Activated T-helper 9 cell treated with anti-CD3 and anti-CD28 coated beads, Interleukin-2, amount 50 U/mL, for 16 hours (primary cell): Measurements from ENCODE around the gene CEP135.
"Not testable (repeated sequence)": the region's sequence is repeated elsewhere in the genome, so short reads cannot be mapped to it uniquely, and the experiment has no call there.

Experiments
- DNase-seq: peaks from one replicate; pipeline ENCODE4 v3.0.0-alpha.2; 2020; ENCODE audit warnings: low read depth

The CEP135 gene

DNA sequence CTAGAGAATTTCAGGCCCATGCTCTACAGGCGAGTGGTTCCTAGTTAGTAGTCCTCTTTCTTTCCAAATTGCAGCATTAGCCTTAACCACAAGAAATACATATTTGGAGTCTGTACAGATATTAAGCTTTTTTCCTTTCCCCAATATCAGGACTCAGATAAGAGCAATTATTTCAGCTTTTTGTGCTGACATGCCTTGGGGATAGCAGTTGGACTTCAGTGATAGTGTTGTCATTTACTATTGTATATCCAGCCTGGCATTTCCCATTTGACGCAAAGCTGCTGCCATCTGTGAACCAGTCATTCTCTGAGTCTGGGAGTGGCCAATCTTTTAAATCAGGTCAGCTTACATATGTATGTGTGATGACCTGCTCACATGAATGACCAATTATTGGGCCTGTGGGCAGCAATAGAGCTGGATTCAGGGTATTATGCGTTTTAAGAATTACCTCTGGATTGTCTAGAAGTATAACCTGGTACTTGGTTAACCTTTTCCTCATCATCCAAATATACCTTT, 6.8 kb upstream of the CEP135 start:
- no peak for DNase-seq

DNA sequence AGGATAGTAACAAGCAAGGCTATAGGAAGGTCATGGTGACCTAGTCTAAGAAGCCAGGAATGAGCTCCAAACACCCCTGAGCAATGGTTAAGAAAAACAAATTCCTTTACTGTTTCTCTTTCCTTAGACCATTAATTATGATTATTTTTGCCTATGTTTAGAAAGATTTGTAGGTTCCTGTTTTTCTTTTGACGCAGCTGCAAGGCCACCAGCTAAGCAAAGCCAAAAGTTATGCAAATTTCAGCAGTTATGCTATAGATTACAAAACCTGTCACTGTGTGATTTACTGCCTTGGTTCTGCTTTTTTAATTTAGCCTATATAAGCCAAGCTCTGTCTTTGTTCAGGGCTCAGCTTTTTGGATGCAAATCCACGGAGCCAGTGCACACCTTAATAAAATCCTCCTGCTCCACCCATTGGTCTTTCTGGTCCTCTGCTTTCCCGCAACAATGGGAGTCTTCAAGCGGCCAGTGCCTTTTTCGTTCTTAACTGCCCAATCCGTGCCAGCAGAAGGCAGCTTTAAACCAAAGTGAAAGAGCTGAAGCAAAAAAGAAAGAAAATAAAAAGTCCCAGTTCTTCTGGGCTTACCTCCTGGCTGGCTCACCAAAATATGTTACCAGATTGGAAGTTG, 1.4 kb upstream of the CEP135 start:
- no peak for DNase-seq

DNA sequence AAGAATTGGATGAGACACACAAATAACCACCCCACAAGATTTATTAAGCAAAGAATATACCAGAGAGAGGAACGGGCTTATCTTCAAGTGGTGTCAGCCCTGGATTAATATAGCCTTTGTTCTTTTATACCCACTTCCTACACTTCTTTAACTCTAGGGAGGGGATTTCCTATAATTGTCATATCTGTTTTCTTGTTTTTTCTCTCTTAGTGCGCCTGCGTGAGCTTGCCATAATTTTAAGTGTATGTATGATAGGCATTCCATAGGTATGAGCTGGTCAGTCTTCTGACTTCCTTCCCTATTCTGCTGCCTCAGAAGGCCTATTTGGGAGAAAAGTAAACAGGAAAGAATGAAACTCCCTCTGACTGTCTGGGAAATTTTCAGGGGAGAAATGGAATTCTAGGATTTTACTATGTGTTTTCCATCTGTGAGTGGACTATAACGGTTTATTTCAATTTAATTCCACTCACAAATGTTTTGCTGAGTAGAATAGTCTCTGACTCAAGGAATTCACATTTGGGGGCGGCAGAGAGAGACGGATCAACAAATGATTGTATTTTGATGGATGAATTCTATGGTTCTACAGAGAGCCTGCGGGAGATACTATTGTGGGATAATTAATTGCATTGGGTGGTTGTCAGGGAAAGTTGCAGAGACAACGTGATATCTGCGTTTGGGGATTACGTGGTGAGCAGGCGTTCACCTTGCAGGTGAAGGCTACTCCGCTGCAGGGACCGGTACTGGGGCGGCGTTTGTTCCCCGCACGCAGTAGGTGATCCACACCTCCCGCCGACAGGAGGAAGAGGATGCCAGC, 626 bp upstream of the CEP135 start:
- DNase-seq = no peak

DNA sequence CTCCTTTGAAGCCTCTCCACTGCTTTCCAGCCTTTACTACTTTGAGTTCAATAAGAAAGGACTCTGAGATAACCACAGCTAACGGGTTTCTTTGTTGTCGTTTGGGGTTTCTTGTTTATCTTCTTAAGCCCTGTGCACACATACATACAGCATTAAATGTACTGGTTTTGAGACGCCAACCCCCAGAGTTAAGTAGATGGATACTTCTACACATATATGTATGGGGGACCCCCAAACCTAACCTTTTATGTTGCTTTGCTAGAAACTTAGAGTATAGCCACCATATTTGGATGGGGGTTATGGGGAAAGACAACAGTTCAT, 697 bp downstream of the CEP135 start:
- DNase-seq = no peak

DNA sequence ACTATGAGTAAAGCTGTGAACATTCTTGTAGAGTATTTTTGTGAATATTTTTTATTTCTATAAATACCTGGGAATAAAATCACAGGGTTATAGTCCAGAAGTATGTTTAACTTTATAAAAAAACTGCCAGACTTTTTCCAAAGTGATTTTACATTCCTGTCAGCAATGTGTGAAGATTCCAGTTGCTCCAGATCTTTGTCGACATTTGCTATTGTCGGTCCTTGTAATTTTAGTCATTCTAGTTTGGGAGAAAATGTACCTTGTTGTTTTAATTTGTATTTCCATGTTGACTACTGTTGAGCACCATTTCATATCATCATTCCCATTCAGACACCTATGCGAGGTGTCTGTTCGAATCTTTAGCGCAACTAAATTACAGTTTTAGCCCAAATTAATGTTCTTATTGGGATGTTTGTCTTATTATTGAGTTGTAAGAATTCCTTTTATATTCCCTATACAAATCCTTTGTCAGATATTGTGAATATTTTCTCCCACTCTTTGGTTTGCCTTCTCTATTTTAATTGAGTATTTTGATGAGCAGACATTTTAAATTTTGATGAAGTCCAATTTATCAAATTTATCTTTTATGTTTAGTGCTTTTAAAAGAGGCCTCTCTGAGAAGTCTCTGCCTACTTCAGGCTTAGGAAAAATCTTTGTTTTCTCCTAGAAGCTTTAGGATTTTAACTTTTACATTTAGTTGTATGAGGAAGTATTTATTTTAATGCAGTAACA, 2.6 kb downstream of the CEP135 start:
- DNase-seq = no peak

DNA sequence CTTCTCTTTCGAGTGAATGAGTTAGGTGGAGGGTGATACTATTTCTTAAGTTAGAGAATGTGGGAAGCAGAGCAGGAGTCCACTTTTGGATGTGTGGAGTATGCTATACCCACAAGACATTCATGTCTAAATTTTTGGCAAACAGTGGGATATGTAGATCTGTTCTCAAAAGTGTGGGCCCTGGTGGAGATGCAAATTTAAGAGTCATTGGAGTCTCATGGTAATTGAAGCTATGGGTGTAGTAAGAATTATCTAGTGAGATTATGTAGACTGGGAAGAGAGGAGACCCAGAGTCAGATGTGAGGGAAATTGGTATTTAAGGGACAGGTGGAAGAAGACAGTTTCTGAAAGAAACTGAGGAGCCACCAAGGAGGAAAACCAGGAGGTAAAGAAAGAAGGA, 7.0 kb downstream of the CEP135 start:
- no peak for DNase-seq

DNA sequence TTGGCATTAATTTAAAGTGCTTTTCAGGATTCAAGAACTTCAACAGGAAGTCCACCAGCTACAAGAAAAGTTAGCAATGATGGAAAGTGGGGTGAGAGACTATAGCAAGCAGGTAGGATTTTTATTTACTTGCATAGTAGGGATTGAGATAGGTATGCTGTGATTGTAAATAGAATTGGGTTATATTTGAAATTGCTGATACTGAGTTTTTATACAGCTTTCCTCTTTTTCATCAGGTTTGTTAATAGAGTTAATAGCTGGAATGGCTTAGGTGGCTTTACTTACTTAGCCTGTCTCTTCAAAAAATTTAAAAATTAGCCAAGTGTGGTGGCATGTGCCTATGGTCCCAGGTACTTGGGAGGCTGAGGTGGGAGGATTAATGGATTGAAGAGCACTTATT, 10.9 kb downstream of the CEP135 start:
- no peak for DNase-seq

DNA sequence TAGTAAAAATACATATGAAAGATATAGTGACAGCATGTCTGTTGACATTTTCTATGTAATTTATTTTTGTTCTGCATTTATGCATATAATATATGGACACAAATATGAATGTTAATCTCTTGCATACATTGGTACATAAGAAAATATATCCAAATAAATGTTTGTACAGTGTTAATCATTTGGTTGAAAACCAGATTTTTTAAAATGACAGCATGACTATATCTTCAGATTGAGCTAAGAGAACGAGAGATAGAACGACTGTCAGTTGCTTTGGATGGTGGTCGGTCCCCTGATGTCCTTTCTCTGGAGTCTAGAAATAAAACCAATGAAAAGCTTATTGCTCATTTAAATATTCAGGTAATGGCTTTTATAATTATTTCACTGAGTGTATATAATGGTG, 15.3 kb downstream of the CEP135 start:
- DNase-seq = no peak

DNA sequence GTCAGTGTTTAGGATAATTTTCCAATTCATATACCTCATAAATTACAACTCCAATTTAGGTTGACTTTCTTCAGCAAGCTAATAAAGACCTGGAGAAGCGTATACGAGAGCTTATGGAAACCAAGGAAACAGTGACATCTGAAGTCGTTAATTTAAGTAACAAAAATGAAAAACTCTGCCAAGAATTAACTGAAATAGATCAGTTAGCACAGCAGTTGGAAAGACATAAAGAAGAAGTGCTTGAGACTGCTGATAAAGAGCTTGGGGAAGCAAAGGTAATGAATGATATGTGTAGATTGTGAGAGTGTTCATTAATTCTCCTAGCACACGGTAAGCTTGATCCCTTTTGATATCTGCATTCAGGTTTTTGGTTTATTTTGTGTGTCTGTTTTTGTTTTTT, 16.8 kb downstream of the CEP135 start:
- no peak for DNase-seq

DNA sequence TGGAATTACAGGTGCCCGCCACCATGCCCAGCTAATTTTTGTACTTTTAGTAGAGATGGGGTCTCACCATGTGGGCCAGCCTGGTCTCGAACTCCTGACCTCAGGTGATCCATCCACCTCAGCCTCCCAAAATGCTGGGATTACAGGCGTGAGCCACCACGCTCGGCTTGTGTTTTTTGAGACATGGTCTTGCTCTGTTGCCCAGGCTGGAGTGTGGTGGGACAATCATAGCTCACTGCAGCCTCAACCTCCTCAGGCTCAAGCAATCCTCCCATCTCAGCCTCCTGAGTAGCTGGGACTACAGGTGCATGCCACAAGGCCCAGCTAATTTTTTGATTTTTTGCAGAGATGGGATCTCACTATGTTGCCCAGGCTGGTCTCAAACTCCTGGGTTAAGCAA, 17.6 kb downstream of the CEP135 start:
- DNase-seq = not testable (repeated sequence)

DNA sequence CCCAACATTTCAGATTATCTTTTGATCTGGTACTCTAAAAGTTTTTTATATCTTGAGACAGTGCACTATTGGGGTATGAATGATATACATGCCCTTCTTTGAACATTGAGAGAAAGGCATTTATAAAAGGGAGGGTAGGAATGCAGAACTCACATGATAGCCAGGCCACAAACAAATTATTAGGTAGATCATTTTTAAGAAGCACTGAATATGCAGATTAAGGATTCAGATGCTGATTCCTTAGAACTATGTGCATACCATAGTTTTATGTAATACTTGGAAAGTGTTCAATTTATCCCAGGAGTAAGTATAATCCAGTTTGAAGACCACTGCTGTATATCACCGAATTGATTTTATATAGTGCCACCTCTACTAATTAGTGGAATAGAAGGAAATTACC, 18.6 kb downstream of the CEP135 start:
- no peak for DNase-seq

DNA sequence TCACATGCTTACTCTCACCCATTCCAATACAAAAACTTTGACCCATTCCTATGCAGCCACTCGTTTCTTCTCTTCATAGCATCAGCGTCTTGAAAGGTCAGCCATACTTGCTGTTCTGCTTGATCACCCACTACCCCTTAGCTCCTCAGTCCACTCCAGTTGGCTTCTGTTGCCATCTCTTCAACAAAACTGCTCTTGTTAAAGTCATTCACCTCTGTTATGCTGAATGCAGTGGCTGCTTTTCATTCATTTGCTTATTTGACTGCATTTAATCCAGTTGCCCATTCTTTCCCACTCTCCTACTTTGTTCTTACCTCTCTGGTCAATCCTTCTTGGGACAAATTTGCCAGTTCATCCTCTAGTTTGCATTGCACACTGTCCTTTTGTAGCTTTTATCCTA, 24.9 kb downstream of the CEP135 start:
- DNase-seq = no peak

DNA sequence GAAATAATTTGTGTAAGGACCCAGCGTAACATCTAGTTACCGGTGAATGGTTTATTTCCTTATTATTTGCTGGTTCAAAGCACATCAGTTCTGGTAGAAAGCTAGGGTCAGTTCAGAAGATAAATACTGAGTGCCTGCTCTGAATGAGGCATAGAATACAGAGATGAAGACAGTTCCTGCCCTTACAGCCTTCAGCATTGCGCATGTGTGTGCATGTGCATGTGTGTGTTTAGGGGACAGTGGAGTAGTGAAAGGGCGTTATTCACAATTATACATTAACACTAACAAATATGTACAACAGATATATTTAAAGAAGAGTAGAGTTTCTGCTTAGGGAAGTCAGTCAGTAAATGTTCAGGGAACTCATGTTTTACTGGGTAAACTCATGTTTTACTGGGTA, 29.1 kb downstream of the CEP135 start:
- no peak for DNase-seq

DNA sequence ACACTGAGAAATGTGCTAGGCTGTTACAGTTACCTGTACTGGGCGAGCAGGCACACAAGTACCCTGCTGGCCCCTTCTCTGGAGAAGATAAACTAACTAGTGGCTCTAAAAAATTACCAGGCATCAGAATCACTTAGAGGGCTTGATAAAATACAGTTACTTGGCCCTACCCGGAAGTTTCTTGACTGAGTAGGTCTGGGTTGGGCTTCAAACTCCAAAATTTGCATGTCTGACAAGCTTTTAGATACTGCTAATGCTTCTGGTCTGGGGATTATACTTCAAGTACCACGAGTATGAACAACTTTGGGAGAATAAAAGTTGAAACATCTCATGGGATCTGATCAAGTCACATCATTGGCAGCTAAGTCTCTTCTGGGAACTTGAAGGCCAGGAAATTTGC, 30.8 kb downstream of the CEP135 start:
- no peak for DNase-seq

DNA sequence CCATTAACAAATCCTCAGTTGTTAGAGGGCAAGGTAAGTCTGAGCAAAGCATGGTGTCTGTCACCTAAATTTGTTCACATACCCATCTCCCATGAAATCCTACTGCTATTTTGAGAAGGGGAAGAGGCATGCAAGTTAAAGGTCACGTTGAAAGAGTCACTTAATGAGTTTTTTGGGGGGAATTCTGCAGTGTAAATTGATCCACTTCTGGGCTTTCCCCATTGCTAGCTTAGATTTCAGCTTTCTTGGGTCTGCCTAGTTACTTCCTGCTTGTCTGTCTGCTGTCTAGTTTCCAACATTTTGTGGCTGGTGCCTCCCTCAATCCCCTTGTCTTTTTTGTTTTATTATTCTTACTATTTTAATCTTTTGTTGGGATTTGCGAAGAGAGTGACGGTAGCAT, 32.0 kb downstream of the CEP135 start:
- DNase-seq = no peak

DNA sequence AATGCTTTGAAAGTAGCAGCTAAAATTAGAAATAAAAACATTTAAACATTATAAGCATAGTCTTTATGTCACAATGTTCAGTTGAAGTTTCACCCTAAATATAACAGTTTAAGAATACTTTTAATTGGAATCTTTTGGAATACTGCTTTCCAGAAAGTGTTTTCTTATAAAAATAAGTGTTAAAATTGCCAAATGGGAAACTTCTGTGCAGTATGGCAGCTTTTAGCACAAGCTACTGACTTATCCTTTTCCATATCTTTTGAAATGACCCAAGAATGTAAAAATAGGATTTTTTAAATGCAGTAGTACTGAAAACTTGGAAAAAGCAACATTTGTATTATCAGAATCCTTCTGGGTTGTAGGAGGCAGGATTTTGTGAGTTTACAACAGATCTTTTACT, 34.2 kb downstream of the CEP135 start:
- no peak for DNase-seq

DNA sequence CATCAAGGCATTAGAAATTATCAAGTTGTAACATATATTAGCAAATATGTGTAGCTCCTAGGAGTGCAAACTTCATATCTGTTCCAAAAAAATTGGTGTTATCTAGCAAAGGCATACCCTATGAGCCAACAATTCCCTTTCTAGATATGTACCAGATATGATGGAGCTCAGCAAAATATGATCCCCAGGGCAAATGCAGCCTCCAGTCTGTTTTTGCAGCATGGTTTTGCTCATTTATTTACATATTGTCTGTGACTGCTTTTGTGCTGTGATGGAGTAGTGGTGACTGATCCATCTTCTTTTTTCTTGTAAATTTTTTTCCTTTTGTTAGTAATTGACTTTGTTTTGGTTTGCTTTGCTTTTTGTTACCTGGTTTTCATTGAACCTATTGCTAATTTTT, 41.0 kb downstream of the CEP135 start:
- DNase-seq = no peak

DNA sequence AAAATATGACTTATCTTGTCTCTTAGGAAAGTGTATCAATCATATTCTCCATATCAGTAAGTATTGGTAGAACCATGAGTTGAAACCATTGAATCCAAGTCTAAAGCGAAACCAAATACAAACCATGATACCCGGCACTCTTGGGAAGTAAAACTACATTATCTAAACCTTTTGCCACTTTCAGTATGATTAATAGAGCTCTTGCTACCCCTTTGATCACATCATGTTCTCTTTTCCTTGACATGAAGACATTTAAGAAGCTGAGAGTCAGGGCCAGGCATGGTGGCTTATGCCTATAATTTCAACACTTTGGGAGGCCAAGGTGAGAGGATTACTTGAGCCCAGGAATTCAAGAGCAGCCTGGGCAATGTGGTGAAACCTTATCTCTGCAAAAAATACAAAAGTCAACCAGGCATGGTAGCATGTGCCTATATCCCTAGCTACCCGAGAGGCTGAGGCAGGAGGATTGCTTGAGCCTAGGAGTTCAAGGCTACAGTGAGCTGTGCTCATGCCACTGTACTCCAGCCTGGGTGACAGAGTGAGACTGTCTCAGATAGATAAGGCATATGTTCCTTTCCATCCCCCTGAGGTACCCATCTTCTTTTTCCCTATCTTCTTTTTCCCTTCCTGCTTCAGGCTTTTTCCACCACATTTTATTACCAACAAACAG, 45.4 kb downstream of the CEP135 start:
- DNase-seq = no peak

DNA sequence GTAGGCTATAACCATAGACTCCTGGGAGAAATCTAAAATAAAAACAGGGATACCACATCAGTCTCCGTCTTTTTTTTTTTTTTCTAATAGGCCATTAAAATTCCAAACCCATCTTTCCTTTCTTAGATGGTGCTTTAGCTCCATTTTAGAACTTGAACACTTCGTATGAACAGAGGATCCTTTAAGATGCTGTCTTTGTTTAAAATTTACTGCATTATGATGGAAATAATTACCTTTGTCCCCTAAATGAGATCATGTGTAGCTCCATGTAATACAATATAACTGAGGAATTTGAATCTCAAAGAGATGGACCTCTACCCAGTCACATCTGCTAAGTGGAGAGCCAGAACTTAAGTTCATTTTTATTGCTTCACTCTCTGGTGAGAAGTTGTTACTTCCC, 47.9 kb downstream of the CEP135 start:
- no peak for DNase-seq

DNA sequence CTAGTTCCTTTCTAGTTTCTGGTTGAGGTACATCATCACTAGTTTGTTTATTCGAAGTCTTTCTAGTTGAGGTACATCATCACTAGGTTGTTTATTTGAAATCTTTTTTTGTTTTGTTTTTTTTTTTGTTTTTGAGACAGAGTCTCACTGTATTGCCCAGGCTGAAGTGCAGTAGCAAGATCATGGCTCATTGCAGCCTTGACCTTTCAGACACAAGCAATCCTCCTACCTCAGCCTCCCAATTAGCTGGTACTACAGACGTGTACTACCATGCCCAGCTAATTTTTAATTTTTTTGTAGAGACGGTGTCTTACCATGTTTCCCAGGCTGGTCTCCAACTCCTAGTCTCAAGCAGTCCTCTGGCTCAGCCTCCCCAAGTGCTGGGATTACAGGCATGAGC, 54.9 kb downstream of the CEP135 start:
- DNase-seq = no peak

DNA sequence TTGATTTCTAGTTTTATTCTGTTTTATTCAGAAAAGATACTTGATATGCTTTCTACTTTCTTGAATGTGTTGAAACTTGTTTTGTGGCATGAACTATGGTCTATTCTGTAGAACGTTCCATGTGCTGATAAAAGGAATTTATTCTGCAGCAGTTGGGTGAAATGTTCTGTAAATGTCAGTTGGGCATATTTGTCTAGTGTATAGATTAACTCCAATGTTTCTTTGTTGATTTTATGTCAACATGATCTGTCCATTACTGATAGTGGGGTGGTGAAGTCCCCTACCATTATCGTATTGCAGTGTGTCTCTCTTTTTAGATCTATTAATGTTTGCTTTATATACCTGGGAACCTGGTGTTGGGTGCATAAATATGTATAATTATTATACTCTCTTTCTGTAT, 55.5 kb downstream of the CEP135 start:
- DNase-seq = no peak

DNA sequence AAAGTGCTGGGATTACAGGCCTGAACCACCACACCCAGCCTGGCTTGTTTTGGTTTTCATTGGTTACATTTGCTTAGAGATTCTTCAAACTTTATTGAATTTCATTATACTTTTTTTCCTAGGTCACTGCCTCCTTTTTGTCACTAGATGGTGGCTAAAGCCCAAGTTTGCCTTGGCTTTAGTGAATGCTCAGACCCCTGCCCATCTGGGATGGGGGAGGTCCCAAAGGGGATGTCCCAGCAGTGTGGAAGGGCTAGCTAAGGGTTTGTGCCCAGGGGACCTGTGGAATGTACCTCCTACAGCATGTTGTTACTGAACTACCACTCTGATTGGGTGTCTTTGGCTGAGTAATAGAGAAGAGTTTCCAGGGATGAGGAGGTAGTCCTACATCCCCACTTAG, 58.4 kb downstream of the CEP135 start:
- DNase-seq = no peak

DNA sequence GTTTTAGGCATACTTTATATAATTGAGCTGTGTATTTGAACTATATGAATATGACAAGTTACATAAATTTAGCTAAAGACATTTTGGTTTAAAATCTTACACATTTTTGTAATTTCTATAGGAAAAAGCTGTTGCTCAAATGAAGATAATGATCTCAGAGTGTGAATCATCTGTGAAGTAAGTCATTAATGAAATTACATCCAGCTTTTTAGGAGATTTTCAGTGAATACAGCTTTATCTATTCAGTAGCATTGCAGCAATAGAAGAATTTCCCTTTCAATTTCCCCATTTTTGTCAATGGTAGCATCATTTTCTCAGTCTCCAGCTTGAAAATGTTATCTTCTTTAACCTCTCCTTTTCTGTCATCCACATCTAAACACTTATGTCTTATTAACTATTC, 59.5 kb downstream of the CEP135 start:
- DNase-seq = no peak
